GM12865 (cell line): Measurements from ENCODE around the gene PNRC1.
"Not testable (repeated sequence)": the region's sequence is repeated elsewhere in the genome, so short reads cannot be mapped to it uniquely, and the experiment has no call there.

Source experiments
- DNase-seq: peaks from one replicate; pipeline ENCODE4 v3.0.0; 2010; ENCODE audit warnings: low read depth
- H3K4me3 ChIP-seq: 2 replicates; pipeline ENCODE4 v1.5.1; 2011; ENCODE audit warnings: mild to moderate bottlenecking, low read depth, low read length, control low read depth
- CTCF ChIP-seq: IDR thresholded peaks from 2 replicates; pipeline ENCODE4 v1.5.1; 2011; ENCODE audit warnings: low read length, control low read depth, low read depth, inconsistent platforms; ENCODE audit not compliant: insufficient read depth; ENCODE audit errors: missing control alignments

The PNRC1 gene

GRCh38 chr6:89118931-89119330 lies 38.4 kb downstream of the PNRC1 start:
- no peak for TF ChIP-seq CTCF
- no peak for DNase-seq
- H3K4me3 ChIP-seq = no peak overlapping the region

GRCh38 chr6:89120371-89120770 lies 39.8 kb downstream of the PNRC1 start:
- DNase-seq = no peak
- no peak overlapping the region for H3K4me3 ChIP-seq

GRCh38 chr6:89121934-89122333 lies 41.4 kb downstream of the PNRC1 start:
- no peak for TF ChIP-seq CTCF

More at GRCh38 chr6:89120371-89120770, 39.8 kb downstream of the PNRC1 start:
- TF ChIP-seq CTCF = no peak

GRCh38 chr6:89122625-89123024 lies 42.1 kb downstream of the PNRC1 start:
- TF ChIP-seq CTCF = peak; percentile 51
- peak; percentile 54 for DNase-seq
- H3K4me3 ChIP-seq = no peak overlapping the region

More at GRCh38 chr6:89121934-89122333, 41.4 kb downstream of the PNRC1 start:
- no peak for DNase-seq
- H3K4me3 ChIP-seq = no peak overlapping the region

GRCh38 chr6:89128256-89128671 lies 47.7 kb downstream of the PNRC1 start:
- DNase-seq, H3K4me3 ChIP-seq: not testable (repeated sequence)

- DNase-seq = peak; percentile 16
- no peak overlapping the region for H3K4me3 ChIP-seq
- TF ChIP-seq CTCF = no peak
Measured at GRCh38 chr6:89131599-89131998, 51.0 kb downstream of the PNRC1 start.

GRCh38 chr6:89132057-89132456 lies 51.5 kb downstream of the PNRC1 start:
- DNase-seq = no peak

More at GRCh38 chr6:89132057-89132456, 51.5 kb downstream of the PNRC1 start:
- TF ChIP-seq CTCF = no peak
- H3K4me3 ChIP-seq = no peak overlapping the region
